ENCODE measurements around the gene GHITM. TPM values are rescaled to one million over a fixed set of nuclear protein-coding genes. Genes with fewer than 3 reads are reported as not detected.
"Not testable (repeated sequence)": the region's sequence is repeated elsewhere in the genome, so short reads cannot be mapped to it uniquely, and the experiment has no call there.

Gene GHITM
- total RNA-seq, 2 donors from 2014 or later, result 52.1 to 55.5 TPM

- Histone ChIP-seq H3K36me3 (replicated peaks in 1 of 2; ENCODE audit: insufficient read depth in 1 of 2, low read depth in 2 of 2) (no peaks in the 10 kb centered on the region), H3K9me3 (no peaks in the 10 kb centered on the region), H3K4me1 (no peaks in the 10 kb centered on the region), H3K4me3 (no peak overlapping the region), H3K27me3 (no peaks in the 10 kb centered on the region), H3K27ac (no peak overlapping the region)
- intact Hi-C loops (cut with DNase I), result no loop called here
- TF ChIP-seq POLR2A (IDR thresholded peaks at IDR 0.05), result no peak
- TF ChIP-seq, protein P1, sequence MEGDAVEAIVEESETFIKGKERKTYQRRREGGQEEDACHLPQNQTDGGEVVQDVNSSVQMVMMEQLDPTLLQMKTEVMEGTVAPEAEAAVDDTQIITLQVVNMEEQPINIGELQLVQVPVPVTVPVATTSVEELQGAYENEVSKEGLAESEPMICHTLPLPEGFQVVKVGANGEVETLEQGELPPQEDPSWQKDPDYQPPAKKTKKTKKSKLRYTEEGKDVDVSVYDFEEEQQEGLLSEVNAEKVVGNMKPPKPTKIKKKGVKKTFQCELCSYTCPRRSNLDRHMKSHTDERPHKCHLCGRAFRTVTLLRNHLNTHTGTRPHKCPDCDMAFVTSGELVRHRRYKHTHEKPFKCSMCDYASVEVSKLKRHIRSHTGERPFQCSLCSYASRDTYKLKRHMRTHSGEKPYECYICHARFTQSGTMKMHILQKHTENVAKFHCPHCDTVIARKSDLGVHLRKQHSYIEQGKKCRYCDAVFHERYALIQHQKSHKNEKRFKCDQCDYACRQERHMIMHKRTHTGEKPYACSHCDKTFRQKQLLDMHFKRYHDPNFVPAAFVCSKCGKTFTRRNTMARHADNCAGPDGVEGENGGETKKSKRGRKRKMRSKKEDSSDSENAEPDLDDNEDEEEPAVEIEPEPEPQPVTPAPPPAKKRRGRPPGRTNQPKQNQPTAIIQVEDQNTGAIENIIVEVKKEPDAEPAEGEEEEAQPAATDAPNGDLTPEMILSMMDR (IDR thresholded peaks at IDR 0.05), result no peak
- WGBS, 2 donors, result 69 to 79% methylated on average over 2 of the region's 2 CpGs
- DNase-seq (no peak), ATAC-seq (no peak)
These were observed 38.3 kb upstream of the GHITM start for GRCh38 chr10:84101042-84101441.

DNA sequence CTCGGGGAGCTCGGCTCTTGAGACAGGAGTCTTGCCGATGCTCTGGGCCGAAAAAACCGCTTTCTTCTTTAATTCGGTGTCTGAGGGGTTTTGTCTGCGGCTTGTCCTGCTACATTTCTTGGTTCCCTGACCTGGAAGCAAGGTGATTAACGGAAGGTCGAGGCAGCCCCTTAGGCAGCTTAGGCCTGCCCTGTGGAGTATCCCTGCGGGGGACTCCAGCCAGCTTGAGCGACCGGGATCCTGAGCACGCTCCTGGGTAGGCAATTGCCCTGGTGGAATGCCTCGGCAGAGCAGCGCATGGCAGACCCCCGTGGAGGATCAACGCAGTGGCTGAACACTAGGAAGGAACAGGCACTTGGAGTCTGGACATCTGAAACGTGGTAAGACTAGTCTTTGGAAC is 30.5 kb upstream of the GHITM start:
- 79 to 81% methylated on average over 17 to 18 of the region's 18 CpGs for WGBS, 2 donors
- DNase-seq, result no peak

GRCh38 chr10:84109772-84110171 is 29.5 kb upstream of the GHITM start:
- H3K4me3 ChIP-seq; H3K4me1 ChIP-seq; ATAC-seq; H3K36me3 ChIP-seq (replicated peaks in 1 of 2; ENCODE audit: insufficient read depth in 1 of 2, low read depth in 2 of 2); intact Hi-C loops (cut with DNase I); H3K27ac ChIP-seq; H3K27me3 ChIP-seq; DNase-seq; H3K9me3 ChIP-seq: not testable (repeated sequence)
- 79% methylated on average over 9 of the region's 9 CpGs for WGBS, 2 donors

More for the DNA sequence above, 30.5 kb upstream of the GHITM start:
- Histone ChIP-seq H3K27me3 (no peaks in the 10 kb centered on the region), H3K27ac (no peak overlapping the region), H3K9me3 (no peaks in the 10 kb centered on the region), H3K4me1 (no peaks in the 10 kb centered on the region), H3K36me3 (replicated peaks in 1 of 2; ENCODE audit: insufficient read depth in 1 of 2, low read depth in 2 of 2) (no peaks in the 10 kb centered on the region), H3K4me3 (no peak overlapping the region)
- no peak for TF ChIP-seq POLR2A (IDR thresholded peaks at IDR 0.05)
- TF ChIP-seq, protein P1 (IDR thresholded peaks at IDR 0.05), result no peak
- no peak for ATAC-seq
- intact Hi-C loops (cut with DNase I), result no loop called here

GRCh38 chr10:84113468-84113867 is 25.8 kb upstream of the GHITM start:
- ATAC-seq; intact Hi-C loops (cut with DNase I); H3K36me3 ChIP-seq (replicated peaks in 1 of 2; ENCODE audit: insufficient read depth in 1 of 2, low read depth in 2 of 2); H3K4me1 ChIP-seq; DNase-seq; H3K9me3 ChIP-seq; H3K27me3 ChIP-seq; H3K4me3 ChIP-seq; H3K27ac ChIP-seq: not testable (repeated sequence)
- WGBS, 2 donors, result 89 to 94% methylated on average over 1 of the region's 1 CpG

DNA sequence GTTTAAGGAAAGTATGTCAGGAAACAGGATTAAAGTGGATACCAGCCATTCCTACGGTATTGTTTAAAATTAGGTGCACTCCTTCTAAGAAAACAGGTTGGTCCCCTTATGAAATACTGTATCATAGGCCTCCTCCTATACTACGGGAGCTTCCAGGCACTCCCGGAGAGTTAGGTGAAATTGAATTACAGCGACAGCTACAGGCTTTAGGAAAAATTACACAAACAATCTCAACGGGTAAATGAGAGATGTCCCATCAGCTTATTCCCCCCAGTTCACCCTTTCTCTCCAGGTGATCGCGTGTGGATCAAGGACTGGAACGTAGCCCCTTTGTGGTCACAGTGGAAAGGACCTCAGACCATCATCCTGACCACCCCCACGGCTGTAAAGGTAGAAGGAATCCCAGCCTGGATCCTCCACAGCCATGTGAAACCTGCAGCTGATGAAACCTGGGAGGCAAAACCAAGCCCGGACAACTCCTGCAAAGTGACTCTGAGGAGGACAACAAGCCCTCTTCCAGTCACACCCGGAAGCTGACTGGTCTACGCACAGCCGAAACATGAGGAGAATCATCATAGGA is 25.1 kb upstream of the GHITM start:
- TF ChIP-seq, protein P1 (IDR thresholded peaks at IDR 0.05), result peak in 2 of 7 experiments; percentile 9 to 15
- no peak for TF ChIP-seq POLR2A (IDR thresholded peaks at IDR 0.05)
- intact Hi-C loops (cut with DNase I), result no loop called here
- Histone ChIP-seq H3K4me3 (no peak overlapping the region), H3K4me1 (no peaks in the 10 kb centered on the region), H3K27ac (no peak overlapping the region), H3K9me3 (no peaks in the 10 kb centered on the region), H3K36me3 (replicated peaks in 1 of 2; ENCODE audit: insufficient read depth in 1 of 2, low read depth in 2 of 2) (no peaks in the 10 kb centered on the region), H3K27me3 (no peaks in the 10 kb centered on the region)
- no peak for DNase-seq
- ATAC-seq, result no peak
- WGBS, 2 donors, result 28 to 36% methylated on average over 13 of the region's 13 CpGs

- H3K36me3 ChIP-seq (replicated peaks in 1 of 2; ENCODE audit: insufficient read depth in 1 of 2, low read depth in 2 of 2); H3K4me3 ChIP-seq; ATAC-seq; DNase-seq; intact Hi-C loops (cut with DNase I); H3K27ac ChIP-seq; H3K4me1 ChIP-seq; H3K27me3 ChIP-seq; H3K9me3 ChIP-seq: not testable (repeated sequence)
- WGBS, 2 donors, result 80 to 86% methylated on average over 2 of the region's 2 CpGs
These were observed 22.1 kb upstream of the GHITM start for GRCh38 chr10:84117204-84117603.
